Suppressor macrophage treated with lipopolysaccharide for 1 hour (primary cell): Measurements from ENCODE around the gene HIPK1.
"Not testable (repeated sequence)": the region's sequence is repeated elsewhere in the genome, so short reads cannot be mapped to it uniquely, and the experiment has no call there.

ENCODE experiments used
- DNase-seq, 3 donors: peaks; one replicate each; pipeline ENCODE4 v3.0.0-alpha.2; 2020 to 2022

The HIPK1 gene

DNA sequence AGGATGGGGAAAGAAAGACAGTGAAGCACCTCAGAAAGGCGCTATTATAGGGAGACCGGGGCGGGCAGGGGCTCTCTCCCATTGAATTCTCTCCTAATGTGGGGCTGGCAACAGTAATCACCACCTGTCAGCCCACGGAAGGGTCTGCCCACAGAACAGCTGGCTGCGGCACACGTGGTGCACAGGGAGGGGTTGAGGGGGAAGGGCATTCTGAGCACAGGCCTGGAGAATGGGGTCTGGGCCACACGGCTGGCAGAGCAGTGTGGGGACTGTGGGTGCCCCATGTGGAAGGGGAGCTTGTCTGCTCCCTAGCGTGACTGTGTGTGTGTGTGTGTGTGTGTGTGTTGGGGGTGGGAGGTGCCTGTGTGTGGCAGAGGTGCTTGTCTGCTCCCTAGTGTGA, 54.3 kb downstream of the HIPK1 start:
- DNase-seq = no peak

DNA sequence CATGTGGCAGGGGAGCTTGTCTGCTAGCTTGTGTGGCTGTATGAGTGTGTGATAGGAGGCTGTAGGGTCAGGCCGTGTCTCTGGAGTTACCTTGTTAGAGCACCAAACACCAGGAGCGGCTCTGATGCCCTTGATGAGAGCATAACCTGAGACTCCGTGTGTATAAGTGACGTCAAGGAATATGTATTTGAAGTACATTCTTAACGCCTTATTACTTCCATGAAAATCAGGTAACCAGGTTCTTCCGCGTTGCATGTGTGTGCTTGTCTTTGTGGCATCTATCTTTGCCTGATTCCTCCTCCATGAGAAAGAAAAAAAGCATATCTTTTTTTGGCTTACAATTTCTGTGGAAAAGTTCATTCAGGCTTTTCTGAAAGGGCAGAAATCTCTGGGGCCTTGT, 54.7 kb downstream of the HIPK1 start:
- no peak for DNase-seq

DNA sequence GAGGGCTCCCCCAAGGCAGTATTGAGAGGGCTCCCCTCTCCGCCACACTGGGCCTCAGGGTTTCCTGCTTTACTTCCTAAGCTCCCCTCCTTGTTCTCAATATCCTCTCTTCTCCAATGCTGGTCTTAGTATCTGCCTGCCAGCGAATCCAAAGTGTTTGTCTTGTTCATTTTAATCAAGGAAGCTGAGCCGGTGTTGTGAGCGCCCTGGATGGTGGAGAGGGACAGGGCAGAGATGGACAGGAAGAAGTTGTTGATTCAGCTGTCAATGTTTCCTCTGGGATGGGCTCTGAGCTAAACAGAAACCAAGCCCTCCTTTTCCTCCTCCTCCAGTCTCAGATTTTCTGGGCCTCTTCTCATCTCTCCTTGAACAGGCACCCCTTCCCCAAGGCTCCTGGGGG, 55.6 kb downstream of the HIPK1 start:
- no peak for DNase-seq

DNA sequence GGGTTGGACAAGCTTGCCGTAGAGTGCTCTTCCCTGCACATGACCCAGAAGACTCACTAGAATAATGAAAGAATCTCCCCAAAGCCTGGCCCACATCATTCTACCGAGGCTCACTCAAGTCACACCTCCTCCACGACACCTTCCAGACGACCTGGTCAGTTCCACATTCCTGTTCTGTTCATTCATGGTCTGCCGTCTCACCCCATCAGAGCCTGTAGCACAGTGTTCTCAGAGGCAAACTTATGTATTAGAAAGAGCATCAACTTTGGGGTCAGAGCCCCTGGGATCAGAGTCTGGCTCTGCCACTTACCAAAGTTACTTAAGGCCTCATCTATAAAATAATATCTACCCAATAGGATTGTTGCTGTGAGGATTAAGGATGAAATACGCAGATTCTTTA, 57.7 kb downstream of the HIPK1 start:
- DNase-seq = no peak

DNA sequence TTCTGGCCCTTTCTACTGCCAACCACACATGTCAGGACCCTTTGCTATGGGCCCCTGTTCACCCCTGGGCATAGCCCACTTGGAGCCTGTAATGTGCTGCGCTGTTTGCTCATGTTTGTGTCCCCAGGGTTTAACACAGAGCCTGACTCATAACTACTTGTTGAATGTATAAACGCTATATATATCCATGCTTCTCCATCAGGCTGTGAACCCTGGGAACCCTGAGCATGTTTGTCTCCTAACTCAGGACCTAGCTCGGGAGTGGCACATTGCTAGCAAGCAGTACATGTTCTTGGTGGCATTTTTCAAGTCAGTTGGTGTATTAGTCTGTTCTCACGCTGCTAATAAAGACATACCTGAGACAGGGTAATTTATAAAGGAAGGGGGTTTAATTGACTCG, 58.1 kb downstream of the HIPK1 start:
- DNase-seq = no peak

DNA sequence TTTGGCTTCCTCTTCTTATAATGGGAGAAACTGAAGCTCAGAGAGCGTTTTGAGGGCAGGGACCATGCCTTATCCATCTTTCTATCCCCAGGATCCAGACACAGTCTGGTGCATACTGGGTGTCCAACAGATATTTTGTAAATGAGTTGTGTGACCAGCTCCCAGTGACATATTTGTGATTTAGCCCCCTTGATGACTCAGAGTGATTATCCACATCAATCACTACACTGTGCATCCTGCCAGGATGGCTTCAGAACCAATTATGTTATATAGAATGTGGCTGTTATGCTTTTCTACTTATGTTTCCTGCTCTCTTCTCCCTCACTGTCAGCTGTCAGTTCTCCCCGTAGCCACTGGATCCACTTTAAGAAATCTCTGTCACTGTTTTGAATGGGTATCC, 61.4 kb downstream of the HIPK1 start:
- no peak for DNase-seq

DNA sequence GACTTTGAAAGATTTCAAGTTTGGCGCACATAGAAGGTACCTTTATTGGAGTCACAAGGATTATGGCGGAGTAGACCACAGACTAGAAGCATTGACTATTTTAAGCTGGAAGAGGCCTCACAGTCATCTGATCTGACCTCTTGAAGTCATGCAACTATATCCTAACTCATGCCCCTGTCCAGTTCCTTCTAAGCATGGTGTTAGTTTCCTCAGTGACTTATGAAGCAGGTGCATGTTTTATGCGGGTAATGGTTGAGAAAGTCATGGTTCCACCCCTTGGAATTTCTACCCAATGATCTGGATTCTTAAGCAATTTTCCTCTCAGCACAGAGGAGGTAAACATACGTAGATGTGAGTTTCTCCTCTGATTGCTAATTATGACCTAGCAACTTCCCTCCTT, 61.8 kb downstream of the HIPK1 start:
- DNase-seq = no peak

DNA sequence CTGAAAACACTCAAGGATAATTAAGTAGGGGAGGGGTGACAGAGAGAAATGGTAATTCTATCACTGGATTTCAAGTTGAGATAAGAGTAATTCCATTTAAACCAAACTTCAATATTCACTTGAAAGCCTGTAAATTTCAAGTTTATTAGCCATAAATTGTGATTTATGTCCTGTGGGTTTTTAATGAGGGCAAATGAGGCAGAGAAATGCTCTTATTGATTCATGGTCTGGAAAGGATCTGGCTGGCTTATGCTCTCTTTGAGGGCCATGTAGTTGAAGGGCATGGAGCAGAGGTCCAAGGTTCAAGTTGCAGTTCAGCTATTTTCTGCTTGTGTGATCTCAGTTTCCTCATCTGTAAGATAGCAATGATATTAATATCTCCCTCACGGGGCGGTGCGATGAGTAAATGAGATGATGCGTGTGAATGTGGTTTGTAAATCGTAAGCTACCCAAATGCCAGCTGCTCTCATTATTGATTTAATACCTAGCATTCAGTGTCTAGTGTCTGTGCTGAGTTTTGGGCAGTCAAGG, 62.4 kb downstream of the HIPK1 start:
- DNase-seq = no peak

DNA sequence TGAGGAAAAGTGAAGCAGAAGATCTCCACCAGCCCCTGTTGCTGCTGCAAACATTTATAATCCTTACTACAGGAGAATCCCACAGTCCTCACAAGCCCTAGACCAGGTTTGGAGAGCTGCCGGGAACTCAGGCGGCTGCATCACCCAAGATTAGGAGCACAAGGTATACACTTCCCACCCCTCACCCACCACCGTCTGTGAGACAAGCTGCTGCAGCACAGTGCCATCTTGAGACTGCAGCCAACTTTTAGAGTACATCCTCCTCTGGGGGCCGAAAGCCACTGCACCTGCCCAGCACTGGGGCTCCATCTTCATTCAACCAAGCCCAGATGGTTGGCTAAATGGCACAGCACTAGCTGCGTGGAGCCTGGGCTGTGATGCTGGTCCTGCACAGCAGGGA, 63.9 kb downstream of the HIPK1 start:
- no peak for DNase-seq

DNA sequence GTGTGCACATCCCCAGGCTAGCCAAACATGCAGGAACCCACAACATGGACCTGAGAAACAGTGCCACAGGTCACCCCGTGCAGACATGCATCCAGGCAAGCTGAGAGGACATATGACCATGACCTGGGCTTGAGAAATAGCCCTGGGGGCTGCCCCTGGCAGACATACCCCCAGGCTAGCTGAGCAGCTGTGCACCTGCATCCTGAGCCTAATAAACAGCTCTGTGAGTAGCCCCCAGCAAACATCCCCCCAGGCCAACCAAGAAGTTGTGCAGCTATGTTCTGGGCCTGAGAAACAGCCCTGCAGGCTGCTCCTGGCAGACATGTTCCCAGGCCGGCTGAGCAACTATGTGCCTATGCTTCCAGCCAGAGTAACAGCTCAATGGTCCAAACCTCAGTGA, 64.6 kb downstream of the HIPK1 start:
- no peak for DNase-seq

DNA sequence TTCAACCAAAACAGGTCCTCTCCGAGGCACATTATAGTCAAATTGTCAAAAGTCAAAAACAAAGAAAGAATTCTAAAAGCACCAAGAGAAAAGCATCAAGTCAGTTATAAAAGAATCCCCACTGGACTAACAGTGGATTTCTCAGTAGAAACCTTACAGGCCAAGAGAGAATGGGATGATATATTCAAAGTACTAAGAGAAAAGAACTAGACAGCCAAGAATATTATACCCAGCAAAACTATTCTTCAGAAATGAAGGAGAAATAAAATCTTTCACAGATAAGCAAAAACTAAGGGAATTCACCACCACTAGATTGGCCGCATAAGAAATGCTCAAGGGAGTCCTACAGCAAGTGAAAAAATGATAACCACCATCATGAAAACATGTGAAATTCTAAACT, 66.3 kb downstream of the HIPK1 start:
- no peak for DNase-seq

DNA sequence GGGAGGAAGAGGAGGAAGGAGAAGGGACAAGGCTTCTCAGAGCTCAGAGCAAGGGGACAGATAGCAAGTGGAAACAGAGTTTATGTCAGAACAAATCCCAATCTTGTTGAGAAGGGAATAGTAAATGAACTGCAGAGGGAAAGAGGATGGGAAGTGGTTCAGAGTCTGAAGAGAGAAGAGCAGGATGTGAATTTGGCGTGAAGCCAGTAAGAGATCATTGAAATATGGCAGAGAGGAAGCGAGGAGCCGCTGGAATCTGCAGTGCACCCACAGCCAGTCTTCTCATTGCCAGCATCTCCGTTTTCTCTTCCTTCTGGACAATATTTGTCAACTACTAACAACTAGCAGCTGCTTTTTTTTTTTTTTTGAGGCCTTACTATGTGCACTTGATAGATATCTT, 69.2 kb downstream of the HIPK1 start:
- DNase-seq = peak; percentile 43 to 55 (median 52)

DNA sequence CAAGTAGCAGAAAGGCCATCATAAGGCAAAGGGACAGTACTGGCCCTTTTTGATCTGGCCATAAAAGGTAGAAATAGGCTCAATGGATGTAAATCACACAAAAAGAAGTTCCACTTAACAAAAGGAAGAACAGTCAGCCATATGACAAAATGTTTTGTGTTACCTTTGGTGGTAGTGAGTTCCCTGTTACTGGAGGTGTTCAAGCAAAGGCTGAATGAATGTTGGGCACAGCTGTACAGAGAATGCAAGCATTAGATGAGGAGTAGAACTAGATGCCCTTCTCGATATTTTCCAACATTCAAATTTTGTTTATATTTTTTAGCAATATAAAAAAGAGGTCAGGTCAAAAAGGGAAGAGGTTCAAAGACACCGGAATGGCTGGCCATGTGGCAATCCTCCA, 70.1 kb downstream of the HIPK1 start:
- DNase-seq = no peak

DNA sequence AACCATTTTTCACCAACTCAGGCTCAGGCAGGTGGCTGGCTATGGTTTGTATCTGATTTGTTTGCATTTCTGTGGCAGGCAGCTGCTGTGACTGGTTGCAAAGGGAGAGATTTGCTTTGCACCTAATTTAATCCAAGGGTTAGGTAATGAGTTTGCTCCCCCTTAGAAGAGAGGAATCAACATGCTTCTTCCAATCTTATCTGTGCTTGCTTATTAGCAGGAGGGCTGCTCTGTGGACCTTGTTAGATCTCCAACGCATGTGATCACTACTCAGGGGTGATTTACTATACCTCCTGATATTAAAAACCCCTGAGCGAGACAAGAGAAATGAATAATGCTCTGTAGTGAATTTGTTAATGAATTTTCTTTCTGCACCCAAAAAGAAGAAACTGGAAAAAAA, 70.7 kb downstream of the HIPK1 start:
- DNase-seq = no peak

DNA sequence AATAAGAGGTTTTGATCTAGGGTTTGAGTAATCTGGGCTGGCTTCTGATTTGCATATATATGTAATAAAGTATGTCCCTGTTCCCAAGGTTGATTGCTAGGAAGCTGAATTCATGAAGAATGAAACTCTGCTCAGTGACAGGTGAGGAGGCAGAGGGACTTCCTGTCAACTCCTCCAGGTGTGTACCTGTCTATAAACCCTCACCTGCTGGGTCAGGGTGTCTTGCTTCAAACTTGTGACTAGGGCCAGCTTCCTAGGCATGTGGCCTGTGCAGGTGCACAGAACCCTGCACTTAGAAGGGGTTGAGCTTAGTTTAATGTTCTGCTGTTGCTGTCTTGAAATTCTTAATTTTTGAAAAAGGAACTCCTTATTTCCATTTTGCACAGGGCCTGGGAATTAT, 71.3 kb downstream of the HIPK1 start:
- DNase-seq = no peak

DNA sequence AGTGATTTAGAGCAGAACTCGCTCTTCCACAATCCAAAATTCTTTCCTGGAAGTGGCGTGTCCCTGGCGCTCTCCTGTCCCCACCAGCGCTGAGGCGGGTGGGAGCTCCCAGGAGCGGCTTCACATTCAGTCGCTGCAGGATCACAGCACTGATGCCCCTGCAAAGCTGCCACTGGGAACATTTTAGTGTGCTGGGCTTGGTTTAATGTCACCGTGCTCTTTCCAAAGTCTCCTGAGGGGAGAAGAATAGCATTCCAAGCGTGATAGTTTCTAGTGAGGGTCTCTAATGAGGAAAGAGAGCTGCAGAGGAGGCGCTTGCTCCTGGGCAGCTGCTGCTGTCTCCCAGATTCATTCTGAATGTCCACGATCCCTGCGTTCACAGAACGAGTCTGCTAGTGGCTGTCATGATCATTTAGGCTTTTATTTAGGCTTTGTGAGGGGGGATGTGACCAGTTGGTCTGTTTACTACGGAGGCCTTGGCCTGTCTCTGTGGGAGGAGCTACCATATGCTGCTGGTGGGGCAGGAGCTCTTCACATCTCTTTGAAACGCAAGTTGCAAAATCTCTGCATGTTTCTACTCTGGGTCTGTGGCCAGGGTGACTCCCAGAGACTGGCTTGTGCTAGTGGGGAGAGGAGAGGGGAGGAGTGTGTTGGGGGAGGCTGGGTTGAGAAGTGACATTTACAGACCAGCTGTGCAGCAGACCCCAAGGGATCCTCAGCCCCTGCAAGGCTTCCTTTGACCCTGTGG, 73.5 kb downstream of the HIPK1 start:
- DNase-seq = no peak

DNA sequence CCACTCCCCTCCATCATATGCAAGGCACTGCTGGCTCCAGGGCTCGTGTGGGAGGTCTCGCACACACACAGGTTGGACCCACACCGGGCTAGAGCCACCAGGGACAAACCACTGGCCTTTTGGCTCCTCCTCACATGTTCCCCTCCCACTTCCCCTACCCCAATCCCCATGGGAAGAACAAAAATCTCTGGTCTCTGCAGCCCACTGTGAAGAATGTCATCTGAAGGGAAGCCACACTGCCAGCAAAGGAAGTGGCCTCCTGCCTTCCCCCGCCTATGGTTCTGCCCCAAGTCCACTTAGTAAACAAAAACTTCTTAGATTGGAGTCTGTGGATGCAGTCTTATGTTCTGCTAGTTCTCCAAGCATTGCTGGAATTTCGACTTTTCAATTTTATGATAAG, 74.3 kb downstream of the HIPK1 start:
- DNase-seq = no peak

DNA sequence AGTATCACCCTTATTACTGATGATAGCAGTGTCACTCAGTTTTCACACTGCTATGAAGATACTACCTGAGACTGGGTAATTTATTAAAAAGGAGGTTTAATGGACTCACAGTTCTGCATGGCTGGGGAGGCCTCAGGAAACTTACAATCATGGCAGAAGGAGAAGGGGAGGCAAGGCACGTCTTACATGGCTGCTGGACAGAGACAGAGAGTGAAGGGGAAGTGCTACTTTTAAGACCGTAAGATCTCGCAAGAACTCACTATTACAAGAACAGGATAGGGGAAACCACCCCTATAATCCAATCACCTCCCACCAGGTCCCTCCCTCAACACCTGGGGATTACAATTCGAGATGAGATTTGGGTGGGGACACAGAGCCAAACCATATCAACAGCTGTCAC, 77.7 kb downstream of the HIPK1 start:
- DNase-seq = not testable (repeated sequence)

DNA sequence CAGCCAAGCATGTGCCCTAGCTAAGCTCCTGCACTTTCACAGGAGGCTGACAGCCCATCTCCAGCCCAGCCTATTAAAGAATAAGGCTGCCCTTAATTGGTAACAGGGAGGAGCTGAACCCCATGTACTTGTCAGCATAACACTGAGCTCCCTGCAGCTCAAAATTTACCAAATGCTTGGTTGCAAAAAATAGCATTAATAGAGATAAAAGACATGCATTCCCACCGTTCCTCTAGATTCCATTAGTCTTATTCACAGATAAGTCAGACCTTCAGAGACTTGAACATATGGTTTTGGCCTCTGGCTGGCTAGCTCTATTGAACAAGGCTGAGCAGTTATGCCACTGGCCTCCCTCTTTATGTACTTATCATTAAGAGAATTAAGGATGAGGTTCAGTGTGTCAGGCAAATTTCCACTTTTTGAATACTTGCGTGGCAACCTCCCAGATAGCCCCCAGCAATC, 79.4 kb downstream of the HIPK1 start:
- DNase-seq = no peak

DNA sequence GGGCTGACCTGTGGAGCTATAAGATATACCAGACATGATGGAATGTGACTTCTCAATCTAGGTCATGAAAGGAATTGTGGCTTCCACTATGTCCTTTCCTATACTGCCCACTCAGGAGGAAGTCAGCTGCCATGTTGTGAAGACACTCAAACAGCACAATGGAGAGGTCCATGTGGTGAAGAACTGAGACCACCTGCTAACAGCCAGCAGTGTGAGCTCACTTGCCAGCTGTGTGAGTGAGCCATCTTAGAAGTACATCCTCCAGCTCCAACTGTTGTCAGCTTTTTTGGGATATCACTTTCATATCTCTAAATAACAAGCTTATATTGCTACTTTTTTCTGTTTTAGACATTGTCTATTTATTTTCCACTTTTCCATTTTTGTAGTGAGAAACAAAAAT, 79.9 kb downstream of the HIPK1 start:
- no peak for DNase-seq

DNA sequence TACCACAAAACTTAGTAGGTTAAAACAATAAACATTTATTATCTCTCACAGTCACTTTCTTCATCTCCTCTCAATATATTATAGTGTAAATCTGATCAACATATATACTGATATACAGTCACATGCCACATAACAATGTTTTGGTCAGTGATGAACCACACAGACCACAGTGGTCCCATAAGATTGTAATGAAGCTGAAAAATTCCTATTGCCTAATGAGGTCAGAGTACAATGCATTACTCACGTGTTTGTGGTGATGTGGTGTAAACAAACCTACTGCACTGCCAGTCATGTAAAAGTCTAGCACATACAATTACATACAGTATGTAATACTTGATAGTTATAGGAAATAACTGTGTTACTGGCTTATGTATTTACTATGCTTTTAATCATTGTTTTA, 80.3 kb downstream of the HIPK1 start:
- peak in 2 of 3 donors; percentile 23 to 24 for DNase-seq

DNA sequence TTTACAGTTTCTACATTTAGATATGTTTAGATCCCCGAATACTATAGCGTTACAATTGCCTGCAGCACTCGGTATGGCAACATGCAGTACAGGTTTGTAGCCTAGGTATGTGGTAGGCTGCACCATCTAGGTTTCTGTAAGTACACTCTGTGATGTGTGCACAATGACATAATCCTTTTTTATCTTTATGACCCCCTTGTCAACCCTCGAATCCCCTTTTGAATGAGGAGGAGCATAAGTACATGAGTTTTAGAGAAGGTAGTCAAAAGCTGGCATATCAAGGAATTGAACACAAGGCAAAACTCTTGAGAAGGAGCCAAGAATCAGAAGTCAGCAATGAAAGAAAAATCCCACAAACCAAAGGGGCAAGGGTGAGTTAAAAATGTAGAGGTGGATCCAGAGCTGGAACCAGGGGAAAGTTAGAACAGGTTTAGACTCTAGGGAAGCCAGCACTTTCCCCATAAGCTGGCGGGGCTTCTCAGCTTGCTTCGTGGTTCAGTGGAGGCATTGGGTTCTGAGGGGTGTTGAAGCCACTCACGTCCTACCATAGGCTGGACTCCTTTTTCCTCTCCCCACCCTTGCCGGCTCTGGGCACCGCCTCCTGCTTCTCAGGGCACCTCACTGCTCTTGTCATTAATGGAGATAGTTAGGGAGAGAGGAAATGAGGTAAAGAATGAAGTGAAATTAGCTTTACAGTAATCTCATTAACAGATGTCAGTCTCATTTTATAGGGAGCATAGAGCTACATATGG, 81.5 kb downstream of the HIPK1 start:
- DNase-seq = no peak

DNA sequence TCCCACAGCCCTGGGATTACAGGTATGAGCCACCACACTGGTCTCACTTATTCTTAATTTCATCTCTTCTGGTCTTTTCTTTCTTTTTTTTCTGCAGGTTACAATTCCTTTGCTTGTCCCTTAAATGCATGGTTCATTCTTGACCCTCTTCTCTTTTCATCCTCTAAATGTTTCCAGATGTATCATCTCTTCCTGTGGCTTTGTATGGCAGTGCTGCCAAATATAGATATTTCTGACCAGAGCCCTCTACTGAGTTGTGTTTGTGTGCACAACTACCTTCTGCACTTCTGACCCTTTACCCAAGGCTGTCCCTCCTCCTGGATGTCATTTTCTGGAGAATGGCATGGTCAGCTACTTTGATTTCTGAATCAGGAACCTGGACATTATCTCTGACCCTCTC, 82.7 kb downstream of the HIPK1 start:
- DNase-seq = no peak

DNA sequence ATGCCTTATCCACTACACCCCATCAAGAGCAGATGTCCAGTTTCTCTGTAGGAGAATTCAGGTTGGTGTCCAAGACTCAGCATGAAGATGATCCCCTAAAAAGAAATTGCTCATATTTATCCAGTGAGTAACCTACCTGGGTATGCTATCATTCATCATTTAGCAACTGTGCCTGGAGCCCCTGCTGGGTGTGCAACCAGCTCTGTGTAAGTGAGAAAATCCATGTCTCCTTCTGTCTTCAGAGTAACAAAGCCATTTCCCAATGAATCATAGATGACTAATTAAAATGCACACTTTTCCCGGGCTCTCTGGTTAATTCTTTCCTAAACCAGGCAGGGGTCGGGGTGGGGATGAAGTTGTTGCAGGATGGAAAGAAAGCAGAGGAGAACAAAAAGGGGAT, 86.0 kb downstream of the HIPK1 start:
- no peak for DNase-seq
